ENCODE data around the gene NFIB.
A peak's percentile ranks its signal among the peaks of the same experiment; 100 is the strongest.

Gene NFIB

GRCh38 chr9:14139287-14139686, 174.7 kb downstream of the NFIB start:
- DNase-seq = peak; percentile 25

DNA sequence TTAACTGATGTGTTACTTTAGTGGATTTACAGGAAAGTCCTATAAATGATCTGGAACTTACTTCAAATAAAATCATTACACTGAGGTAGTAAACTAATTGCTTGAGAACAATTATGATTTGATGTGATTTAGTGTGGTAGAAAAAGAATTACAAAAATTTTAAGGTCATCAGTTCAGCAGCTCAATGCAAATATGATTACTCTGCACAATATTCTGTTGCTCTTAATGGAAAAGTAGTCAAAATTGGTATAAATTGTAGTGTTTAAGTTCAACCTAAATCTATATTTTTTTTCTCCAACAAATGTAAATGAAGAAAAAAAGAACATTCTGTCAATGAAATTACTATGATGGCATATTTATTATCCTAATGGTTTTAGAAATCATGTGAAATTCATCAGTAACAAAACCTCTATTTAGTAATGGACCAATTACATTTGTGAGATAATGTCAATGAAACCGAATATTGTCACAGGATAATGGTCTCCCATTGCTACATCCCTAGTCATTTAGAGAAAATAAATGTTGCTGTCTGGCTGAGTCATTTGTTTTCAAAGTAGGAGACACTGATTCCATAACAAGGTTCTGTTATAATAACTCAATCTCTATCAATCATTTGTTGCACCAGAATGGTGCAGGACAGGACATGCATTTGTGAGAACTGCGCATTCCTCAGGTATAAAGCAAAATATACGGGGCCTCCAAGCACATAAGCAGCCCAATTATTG, 177.1 kb downstream of the NFIB start:
- no peak for DNase-seq

DNA sequence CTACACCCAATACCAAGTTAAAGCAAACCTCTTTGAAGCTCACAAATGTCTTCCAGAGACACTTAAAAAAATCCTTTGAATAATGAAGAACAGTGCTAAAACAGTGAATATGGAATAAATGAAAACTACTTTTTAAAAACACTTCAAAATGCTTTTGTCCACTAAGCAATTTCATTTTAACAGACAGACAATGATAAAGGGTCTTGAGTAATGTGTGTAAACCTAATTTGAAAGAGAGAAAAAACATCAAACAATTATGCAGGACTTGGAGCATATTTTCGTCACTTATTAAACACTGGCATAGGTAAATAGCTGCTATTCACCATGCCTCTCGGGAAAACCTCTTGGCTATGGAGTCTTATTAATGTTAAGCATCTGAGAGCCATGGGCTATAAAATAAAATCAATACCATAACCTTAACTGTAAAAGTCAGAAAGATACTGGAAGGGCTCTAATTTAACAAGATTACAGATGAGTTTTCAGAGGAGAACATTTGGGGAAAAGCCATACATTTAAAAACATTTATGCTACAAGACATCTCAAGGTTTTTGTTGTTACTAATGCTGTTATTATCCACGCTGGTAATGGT, 177.8 kb downstream of the NFIB start:
- DNase-seq = no peak

DNA sequence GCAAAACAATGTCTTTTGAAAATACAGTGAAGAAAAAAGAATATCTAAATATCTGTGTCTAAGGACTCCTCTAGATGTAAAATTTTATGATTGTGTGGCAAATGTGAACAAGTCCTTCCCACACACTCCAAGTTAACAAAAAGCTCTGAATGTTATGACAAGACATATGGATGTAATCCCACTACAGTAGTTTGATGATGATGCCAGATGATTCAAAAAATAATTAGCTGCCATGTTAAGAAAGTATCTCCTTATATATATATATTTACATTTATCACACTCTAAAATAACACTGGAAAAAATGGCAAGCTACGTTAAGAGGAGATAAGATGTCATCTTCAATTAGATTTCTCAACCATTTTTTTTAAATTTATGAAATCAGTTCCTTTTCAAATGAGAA, 178.5 kb downstream of the NFIB start:
- no peak for DNase-seq

- DNase-seq = no peak
These were observed 180.5 kb downstream of the NFIB start for GRCh38 chr9:14133394-14133793.

DNA sequence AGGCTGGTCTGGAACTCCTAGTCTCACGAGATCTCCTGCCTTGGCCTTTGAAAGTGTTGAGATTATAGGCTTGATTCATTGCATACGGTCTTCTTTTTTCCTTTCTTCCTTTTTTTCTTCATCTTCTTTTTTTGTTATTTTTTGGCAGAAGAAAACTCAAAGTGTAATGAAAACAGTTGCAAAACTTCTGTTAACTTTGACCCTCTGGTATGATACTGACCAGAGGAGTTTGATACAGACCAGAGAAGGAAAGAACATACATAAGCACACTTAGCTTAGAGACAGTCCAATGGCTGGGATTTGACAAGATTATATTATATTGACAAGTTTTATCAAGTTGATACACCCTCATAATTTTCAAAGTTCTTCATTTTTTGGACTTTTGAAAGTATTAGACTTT, 181.2 kb downstream of the NFIB start:
- no peak for DNase-seq

DNA sequence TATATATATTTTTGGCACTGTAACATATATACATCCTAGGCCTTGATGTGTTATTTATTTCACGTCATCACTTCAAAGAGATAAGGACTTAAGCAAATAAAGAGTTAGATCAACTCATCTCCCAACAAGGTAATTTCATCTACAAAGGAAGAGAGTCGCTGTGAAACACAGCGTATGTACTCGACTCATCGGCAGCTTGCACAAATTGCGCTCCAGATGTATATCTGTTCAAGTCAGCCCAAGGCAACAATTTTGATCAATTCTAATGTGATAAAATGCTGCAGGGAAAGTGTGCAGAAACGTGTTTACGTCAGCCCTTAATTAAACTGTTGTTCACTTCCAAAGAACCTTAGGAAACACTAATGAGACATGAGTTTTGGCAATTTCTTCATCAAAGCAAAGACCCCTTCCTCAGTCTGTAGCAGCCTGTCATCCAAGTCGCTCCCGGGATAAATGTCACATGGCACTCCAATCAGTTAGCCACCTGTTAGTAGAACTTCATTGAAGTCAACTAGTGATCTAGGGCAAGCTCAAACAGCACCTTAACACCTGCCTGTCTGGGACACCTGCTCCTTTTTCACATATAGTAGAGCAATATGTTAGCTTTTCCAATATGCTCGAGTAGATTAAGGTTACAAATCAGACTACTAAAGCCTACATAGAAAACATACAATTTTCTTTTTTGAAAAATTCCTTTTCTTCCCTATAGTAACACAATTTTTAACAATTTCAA, 182.4 kb downstream of the NFIB start:
- DNase-seq = no peak

GRCh38 chr9:14127656-14128055, 186.3 kb downstream of the NFIB start:
- DNase-seq = no peak

- no peak for DNase-seq
These were observed 194.0 kb downstream of the NFIB start for GRCh38 chr9:14119694-14120514.

- no peak for DNase-seq
These were observed 201.7 kb downstream of the NFIB start for GRCh38 chr9:14112226-14112625.

DNA sequence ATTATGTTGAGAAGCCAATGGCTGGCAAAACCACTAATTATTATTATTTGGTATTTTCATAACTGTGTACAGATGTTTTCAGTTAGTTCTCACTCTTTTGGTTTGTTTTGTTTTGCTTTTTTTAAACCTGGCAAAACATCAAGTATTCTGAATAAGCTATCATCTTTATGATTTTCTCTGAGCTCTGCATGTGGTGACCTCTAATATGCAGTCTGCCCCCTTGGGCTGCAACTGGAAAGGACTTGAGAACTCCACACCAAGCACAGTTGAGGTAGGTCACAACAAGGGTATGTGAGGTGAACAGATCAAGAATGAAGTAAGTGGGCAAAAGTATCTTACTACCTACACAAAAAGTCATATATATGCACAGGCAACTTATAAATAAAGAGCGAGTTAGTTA, 202.2 kb downstream of the NFIB start:
- no peak for DNase-seq

DNA sequence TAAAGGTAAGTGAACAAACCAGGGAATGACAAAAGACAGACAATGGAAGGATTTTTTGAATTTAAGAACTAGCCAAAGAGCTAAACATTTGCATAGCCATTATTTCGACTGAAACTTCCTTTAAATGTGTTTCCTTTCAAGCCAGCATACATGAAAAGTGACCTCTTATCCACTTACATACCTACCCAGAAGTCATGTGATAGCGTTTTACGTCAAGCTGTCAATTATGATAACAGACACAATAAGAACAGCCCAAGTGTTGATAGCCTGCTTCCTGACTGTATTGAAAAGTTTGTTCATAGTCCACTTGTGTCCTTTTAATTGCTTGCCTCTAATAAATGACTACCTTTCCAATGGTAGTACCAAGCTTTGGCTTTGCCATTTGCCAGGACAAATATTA, 206.0 kb downstream of the NFIB start:
- DNase-seq = peak; percentile 79

DNA sequence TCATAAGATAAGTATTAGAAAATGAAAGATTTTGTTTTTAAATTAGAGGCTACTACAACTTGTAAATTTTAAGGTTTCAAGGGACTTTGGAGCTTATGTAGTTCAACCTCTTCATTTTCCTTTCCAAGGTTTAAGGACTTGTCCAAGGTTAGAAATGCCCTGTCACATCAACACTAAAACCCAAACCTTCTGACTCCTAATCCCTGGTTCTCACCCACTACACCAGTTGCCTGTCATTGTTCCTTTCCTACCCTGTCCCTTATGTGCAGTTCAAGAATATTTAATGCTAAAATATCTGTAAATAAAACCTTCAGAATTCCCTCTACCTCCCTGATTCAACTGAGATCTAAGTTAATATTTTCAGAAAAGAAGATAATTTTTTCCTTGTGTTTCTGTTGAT, 206.4 kb downstream of the NFIB start:
- peak; percentile 5 for DNase-seq

DNA sequence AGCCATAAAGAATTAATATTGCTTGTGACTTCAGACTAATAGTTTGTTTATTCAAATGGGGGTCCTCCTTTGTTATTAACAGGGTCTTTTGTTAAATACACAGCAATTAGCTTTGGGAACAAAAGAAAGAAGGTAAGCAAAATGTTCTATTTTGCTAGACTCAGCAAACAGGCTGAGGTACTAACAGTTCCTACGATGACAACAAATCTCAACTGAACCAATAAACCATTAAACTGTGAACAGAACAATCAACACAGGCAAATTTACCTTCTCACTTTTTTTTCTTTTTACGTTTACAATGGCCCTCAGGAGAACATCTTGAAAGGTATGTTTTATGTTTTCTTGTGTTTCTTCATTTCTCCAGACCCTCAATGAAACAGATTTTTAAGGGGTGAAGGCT, 207.2 kb downstream of the NFIB start:
- peak; percentile 4 for DNase-seq

DNA sequence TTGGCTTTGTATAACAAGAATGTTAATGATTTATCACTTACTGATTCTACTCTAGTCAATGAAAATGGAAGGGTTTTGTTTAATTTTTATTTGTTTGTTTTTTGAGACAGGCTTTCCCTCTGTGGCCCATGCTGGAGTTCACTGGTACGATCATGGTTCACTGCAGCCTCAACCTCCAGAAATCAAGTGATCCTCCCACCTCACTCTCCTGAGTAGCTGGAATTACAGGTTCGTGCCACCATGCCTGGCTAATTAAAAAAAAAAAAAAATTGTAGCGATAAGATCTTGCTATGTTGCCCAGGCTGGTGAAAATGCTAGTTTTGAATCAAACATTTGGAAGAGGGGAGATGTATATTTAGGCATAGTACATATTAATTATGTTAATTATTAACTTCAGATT, 209.4 kb downstream of the NFIB start:
- no peak for DNase-seq

- no peak for DNase-seq
These were observed 210.8 kb downstream of the NFIB start for GRCh38 chr9:14103115-14103514.

- DNase-seq = no peak
These were observed 214.2 kb downstream of the NFIB start for GRCh38 chr9:14099737-14100136.

DNA sequence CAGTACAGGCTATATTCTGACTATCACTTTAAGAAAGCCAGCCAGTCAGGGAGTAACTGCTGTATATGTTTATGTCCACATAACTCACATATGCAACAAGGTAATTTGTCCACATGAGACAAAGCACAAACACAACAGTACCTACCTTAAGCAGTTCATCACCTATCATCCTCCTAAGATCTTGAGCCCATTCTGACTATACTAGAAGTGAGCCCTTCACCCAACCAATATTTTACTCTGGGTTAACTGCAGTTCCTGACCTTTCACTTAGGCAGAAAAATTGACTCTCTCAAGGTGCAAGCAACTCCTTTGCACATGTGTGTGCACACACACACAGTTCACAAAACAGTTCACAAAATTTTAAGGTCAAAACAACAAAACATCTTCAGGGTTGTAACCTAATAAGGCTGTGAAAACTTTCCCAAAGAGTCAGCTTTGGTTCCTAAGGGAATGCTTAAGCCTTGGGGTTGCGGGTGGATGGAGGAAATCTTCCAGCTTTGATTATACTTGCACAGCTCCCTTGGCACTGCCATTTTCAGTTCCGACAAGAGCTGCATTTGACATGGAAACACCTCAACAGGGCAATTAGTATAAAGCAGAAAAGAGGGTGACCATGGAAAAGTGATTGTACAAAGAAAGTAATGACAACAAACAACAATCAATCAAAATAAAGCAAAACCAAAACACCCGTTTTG, 215.3 kb downstream of the NFIB start:
- no peak for DNase-seq

DNA sequence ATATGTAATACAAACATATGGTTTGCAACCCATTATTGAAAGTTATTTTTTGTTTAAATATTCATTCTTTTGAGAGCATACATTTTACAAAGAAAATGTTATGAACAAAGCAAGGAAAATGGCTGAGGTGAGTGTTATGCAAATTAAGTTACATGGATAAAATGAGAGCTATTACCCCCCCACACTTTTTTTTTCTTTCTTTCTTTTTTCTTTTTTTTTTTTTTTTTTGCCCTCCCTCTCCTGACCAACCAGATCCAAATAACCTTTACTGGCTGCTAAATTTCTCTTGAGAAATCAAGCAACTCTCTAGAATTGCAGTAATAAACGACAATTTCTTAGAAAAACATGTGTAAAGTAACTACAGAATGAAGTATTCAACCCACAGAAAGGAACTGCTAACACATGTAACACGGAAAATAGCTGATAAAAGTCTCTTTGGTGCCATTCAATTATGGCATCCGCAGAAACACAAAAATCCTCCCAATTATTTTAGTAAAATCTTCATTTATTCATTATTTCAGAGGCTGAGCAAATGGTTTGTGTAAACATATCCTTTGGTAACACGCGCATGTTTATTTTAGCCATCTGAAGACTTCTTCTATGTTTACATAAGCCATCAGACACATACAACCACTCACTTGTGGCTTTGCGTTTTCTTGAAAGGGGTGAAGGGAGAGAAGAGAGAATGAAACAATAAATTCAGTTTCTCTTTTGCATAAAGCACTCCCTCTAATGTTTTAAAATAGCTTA, 216.1 kb downstream of the NFIB start:
- DNase-seq = peak; percentile 2

- DNase-seq = no peak
These were observed 216.7 kb downstream of the NFIB start for GRCh38 chr9:14097215-14097614.

GRCh38 chr9:14096258-14096922, 217.6 kb downstream of the NFIB start:
- no peak for DNase-seq
